Vagina (tissue), 2 donors: ENCODE results near the gene SLC12A9. TPM values are rescaled to one million over a fixed set of nuclear protein-coding genes. Genes with fewer than 3 reads are reported as not detected.
"Not testable (repeated sequence)": the region's sequence is repeated elsewhere in the genome, so short reads cannot be mapped to it uniquely, and the experiment has no call there.

Source experiments
- DNase-seq, 2 donors: peaks; one replicate each; pipeline ENCODE4 v3.0.0-alpha.2; 2017; ENCODE audit errors: extremely low spot score in 2 of 2
- H3K27ac ChIP-seq: fragments of 200-600 bp; sonication (generic); one replicate; pipeline ENCODE4 v1.5.1; 2019
- H3K27me3 ChIP-seq: fragments of 200-600 bp; sonication (generic); one replicate; pipeline ENCODE4 v1.5.1; 2019
- H3K36me3 ChIP-seq, 2 donors: fragments of 200-600 bp; sonication (generic); one replicate each; pipeline ENCODE4 v1.5.1; 2017 to 2019
- H3K4me1 ChIP-seq: fragments of 200-600 bp; sonication (generic); one replicate; pipeline ENCODE4 v1.5.1; 2019
- H3K4me3 ChIP-seq, 2 donors: fragments of 200-600 bp; sonication (generic); 1 replicate in 1 of 2; 2 replicates in 1 of 2; pipeline ENCODE4 v1.5.1; 2016 to 2019
- H3K9me3 ChIP-seq: fragments of 200-600 bp; sonication (generic); one replicate; pipeline ENCODE4 v1.5.1; 2019
- POLR2A ChIP-seq, 2 donors: fragments of 450-650 bp; IDR thresholded peaks; one replicate each; pipeline ENCODE4 v1.6.1; 2017; ENCODE audit warnings: antibody characterized with exemption in 2 of 2, mild to moderate bottlenecking in 2 of 2, moderate library complexity in 2 of 2
- POLR2AphosphoS5 ChIP-seq, 2 donors: sonication (generic); formaldehyde crosslinking; IDR thresholded peaks; one replicate each; pipeline ENCODE4 v1.9.0; 2017; ENCODE audit warnings: antibody characterized with exemption in 2 of 2, mild to moderate bottlenecking in 2 of 2, low read depth in 1 of 2; ENCODE audit not compliant: insufficient read depth in 1 of 2
- intact Hi-C: fragments of 100-400 bp; cut with DNase I; formaldehyde crosslinking; loops from one replicate; pipeline ENCODE4 v1.15.1; 2023
- total RNA-seq: library from RNA; depleted of rRNA; stranded (reverse); fragments of >200 nt; gene quantifications from one replicate; pipeline ENCODE4 v1.2.3, GENCODE V29; 2016
- TF ChIP-seq, protein P1 (sequence below), 3 experiments: fragments of 450-650 bp in 2 of 3; fragments of 200-600 bp in 1 of 3; sonication (generic) in 1 of 3; IDR thresholded peaks; one replicate each; pipeline ENCODE4 v1.5.1; 2017 to 2019; ENCODE audit warnings: antibody characterized with exemption in 3 of 3, mild to moderate bottlenecking in 2 of 3, moderate library complexity in 2 of 3

Gene SLC12A9
- total RNA-seq, 1 donor from 2014 or later = 15.7 TPM

- no peaks in the 10 kb centered on the region for H3K4me1 ChIP-seq
- no peak overlapping the region for H3K4me3 ChIP-seq
- intact Hi-C loops = no loop called here
- H3K9me3 ChIP-seq = no peaks in the 10 kb centered on the region
- no peak overlapping the region for H3K27ac ChIP-seq
- no peaks in the 10 kb centered on the region for H3K36me3 ChIP-seq
- H3K27me3 ChIP-seq = no peaks in the 10 kb centered on the region
- TF ChIP-seq, protein P1, sequence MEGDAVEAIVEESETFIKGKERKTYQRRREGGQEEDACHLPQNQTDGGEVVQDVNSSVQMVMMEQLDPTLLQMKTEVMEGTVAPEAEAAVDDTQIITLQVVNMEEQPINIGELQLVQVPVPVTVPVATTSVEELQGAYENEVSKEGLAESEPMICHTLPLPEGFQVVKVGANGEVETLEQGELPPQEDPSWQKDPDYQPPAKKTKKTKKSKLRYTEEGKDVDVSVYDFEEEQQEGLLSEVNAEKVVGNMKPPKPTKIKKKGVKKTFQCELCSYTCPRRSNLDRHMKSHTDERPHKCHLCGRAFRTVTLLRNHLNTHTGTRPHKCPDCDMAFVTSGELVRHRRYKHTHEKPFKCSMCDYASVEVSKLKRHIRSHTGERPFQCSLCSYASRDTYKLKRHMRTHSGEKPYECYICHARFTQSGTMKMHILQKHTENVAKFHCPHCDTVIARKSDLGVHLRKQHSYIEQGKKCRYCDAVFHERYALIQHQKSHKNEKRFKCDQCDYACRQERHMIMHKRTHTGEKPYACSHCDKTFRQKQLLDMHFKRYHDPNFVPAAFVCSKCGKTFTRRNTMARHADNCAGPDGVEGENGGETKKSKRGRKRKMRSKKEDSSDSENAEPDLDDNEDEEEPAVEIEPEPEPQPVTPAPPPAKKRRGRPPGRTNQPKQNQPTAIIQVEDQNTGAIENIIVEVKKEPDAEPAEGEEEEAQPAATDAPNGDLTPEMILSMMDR (IDR thresholded peaks at IDR 0.05) = no peak
- TF ChIP-seq POLR2AphosphoS5 (IDR thresholded peaks at IDR 0.05; ENCODE audit: insufficient read depth in 1 of 2, low read depth in 1 of 2) = no peak
- no peak for DNase-seq
Measured at GRCh38 chr7:100901921-100902332, 49.4 kb downstream of the SLC12A9 start.

- Histone ChIP-seq H3K27ac (no peak overlapping the region), H3K4me3 (no peak overlapping the region), H3K4me1 (no peaks in the 10 kb centered on the region), H3K9me3 (no peaks in the 10 kb centered on the region), H3K27me3 (no peaks in the 10 kb centered on the region), H3K36me3 (no peaks in the 10 kb centered on the region)
- TF ChIP-seq POLR2AphosphoS5 (IDR thresholded peaks at IDR 0.05; ENCODE audit: insufficient read depth in 1 of 2, low read depth in 1 of 2) (no peak), POLR2A (IDR thresholded peaks at IDR 0.05) (no peak)
- TF ChIP-seq, protein P1 (IDR thresholded peaks at IDR 0.05) = no peak
- no peak for DNase-seq
- intact Hi-C loops = no loop called here
Measured at GRCh38 chr7:100902638-100903037, 50.1 kb downstream of the SLC12A9 start.

- DNase-seq = no peak
- intact Hi-C loops = no loop called here
- no peaks in the 10 kb centered on the region for H3K36me3 ChIP-seq
- TF ChIP-seq, protein P1 (IDR thresholded peaks at IDR 0.05) = no peak
- TF ChIP-seq POLR2A (IDR thresholded peaks at IDR 0.05) (no peak), POLR2AphosphoS5 (IDR thresholded peaks at IDR 0.05; ENCODE audit: insufficient read depth in 1 of 2, low read depth in 1 of 2) (no peak)
- no peaks in the 10 kb centered on the region for H3K4me1 ChIP-seq
- H3K27ac ChIP-seq = no peak overlapping the region
- no peaks in the 10 kb centered on the region for H3K9me3 ChIP-seq
- H3K27me3 ChIP-seq = no peaks in the 10 kb centered on the region
- no peak overlapping the region for H3K4me3 ChIP-seq
Measured at GRCh38 chr7:100908512-100908911, 56.0 kb downstream of the SLC12A9 start.

GRCh38 chr7:100910443-100910842, 57.9 kb downstream of the SLC12A9 start:
- H3K27me3 ChIP-seq, intact Hi-C loops: not testable (repeated sequence)

GRCh38 chr7:100911484-100911883, 59.0 kb downstream of the SLC12A9 start:
- H3K4me3 ChIP-seq = no peak overlapping the region
- no peak overlapping the region for H3K27ac ChIP-seq
- no peak for DNase-seq
- H3K27me3 ChIP-seq = no peaks in the 10 kb centered on the region
- no peaks in the 10 kb centered on the region for H3K36me3 ChIP-seq
- intact Hi-C loops = no loop called here
- peaks cover 3% of the 10 kb centered on the region for H3K4me1 ChIP-seq
- H3K9me3 ChIP-seq = no peaks in the 10 kb centered on the region
- TF ChIP-seq, protein P1 (IDR thresholded peaks at IDR 0.05) = no peak
- TF ChIP-seq POLR2AphosphoS5 (IDR thresholded peaks at IDR 0.05; ENCODE audit: insufficient read depth in 1 of 2, low read depth in 1 of 2) (no peak), POLR2A (IDR thresholded peaks at IDR 0.05) (no peak)

More at GRCh38 chr7:100910443-100910842, 57.9 kb downstream of the SLC12A9 start:
- H3K4me1 ChIP-seq, H3K9me3 ChIP-seq, DNase-seq, H3K4me3 ChIP-seq, H3K36me3 ChIP-seq, H3K27ac ChIP-seq: not testable (repeated sequence)
